ENCODE results near the gene MSH6.
"Not testable (repeated sequence)": the region's sequence is repeated elsewhere in the genome, so short reads cannot be mapped to it uniquely, and the experiment has no call there.

The MSH6 gene

GRCh38 chr2:47849368-47849767 is 66.4 kb downstream of the MSH6 start:
- no peak for DNase-seq

DNA sequence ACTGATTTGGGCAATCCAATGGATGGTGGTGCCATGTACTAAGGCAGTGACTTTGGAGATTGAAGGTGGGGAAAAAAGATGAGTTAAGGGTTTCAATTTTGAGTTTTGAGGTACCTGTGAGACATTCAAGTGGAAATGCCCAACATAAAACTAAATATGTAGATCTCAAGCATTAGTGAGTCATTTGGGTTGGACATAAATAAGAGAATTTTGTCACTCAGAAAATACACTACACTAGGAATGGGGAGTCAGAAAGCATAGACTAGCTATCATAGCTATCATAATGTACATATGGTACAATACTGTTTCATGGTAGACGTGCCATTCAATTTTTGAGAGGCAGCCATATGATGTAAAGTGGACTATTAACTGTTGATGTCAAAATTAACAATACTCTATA is 67.3 kb downstream of the MSH6 start:
- no peak for DNase-seq

GRCh38 chr2:47853067-47853777 is 70.3 kb downstream of the MSH6 start:
- not testable (repeated sequence) for DNase-seq

All from activated naive CD4-positive, alpha-beta T cell treated with Interleukin-2 at 50 U/mL for 16 hours (primary cell).